HEK293 (cell line): ENCODE measurements around the gene CLEC16A.

Experiments
- CTCF ChIA-PET: fragments of 350-600 bp; formaldehyde crosslinking; extraction: SDS; loops from one replicate; lab custom pipeline; 2021; ENCODE audit warnings: antibody characterized with exemption; lab: Yijun Ruan, JAX
- POLR2A ChIA-PET: fragments of 300-600 bp; formaldehyde crosslinking; extraction: SDS; loops from one replicate; lab custom pipeline; 2020; ENCODE audit warnings: antibody characterized with exemption, inconsistent platforms; lab: Yijun Ruan, JAX
- H3K27ac ChIP-seq: fragments of 200-500 bp; sonication (Bioruptor generic); 2 replicates; pipeline ENCODE4 v1.5.1; 2014; ENCODE audit warnings: low read depth, low read length, control low read depth, inconsistent platforms; ENCODE audit errors: extremely low read depth
- H3K36me3 ChIP-seq, 2 experiments: fragments of 200-500 bp in 1 of 2; sonication (Bioruptor generic) in 1 of 2; 1 replicate in 1 of 2; 2 replicates in 1 of 2; pipeline ENCODE4 v1.5.1; 2014 to 2017; ENCODE audit warnings: inconsistent platforms in 2 of 2, low read length in 2 of 2; ENCODE audit not compliant: control insufficient read depth in 2 of 2, insufficient read depth in 1 of 2
- H3K4me1 ChIP-seq: fragments of 200-500 bp; sonication (Bioruptor generic); 2 replicates; pipeline ENCODE4 v1.5.1; 2014; ENCODE audit warnings: mild to moderate bottlenecking, low read length, inconsistent platforms; ENCODE audit not compliant: control insufficient read depth, insufficient read depth
- H3K4me3 ChIP-seq: 2 replicates; pipeline ENCODE4 v1.5.1; 2011; ENCODE audit warnings: low read depth, mild to moderate bottlenecking, control low read depth, low read length, moderate library complexity
- H3K9me3 ChIP-seq: fragments of 200-500 bp; sonication (Bioruptor generic); 2 replicates; pipeline ENCODE4 v1.5.1; 2014; ENCODE audit warnings: low read depth, low read length, inconsistent platforms; ENCODE audit not compliant: control insufficient read depth, insufficient read depth
- BCL11A ChIP-seq: fragments of 450-650 bp; formaldehyde crosslinking; IDR thresholded peaks from 2 replicates; pipeline ENCODE4 v1.5.1; 2016; ENCODE audit warnings: low read depth, missing biosample characterization, missing genetic modification characterization
- CTCF ChIP-seq: fragments of 450-650 bp; formaldehyde crosslinking; IDR thresholded peaks from 2 replicates; pipeline ENCODE4 v1.5.1; 2016; ENCODE audit warnings: missing biosample characterization, missing genetic modification characterization
- MZF1 ChIP-seq: fragments of 450-650 bp; formaldehyde crosslinking; IDR thresholded peaks from 2 replicates; pipeline ENCODE4 v1.5.1; 2017; ENCODE audit warnings: missing biosample characterization, missing genetic modification characterization, borderline replicate concordance
- YY1 ChIP-seq: fragments of 450-650 bp; formaldehyde crosslinking; IDR thresholded peaks from 2 replicates; pipeline ENCODE4 v1.5.1; 2018; ENCODE audit warnings: missing biosample characterization, missing genetic modification characterization
- ZFHX2 ChIP-seq: fragments of 450-650 bp; formaldehyde crosslinking; conservative IDR thresholded peaks from 2 replicates; pipeline ENCODE4 v1.5.1; 2016; ENCODE audit warnings: missing biosample characterization, missing genetic modification characterization
- ZIC2 ChIP-seq: fragments of 450-650 bp; formaldehyde crosslinking; IDR thresholded peaks from 2 replicates; pipeline ENCODE4 v1.5.1; 2016; ENCODE audit warnings: missing biosample characterization, missing genetic modification characterization
- ZNF121 ChIP-seq: fragments of 450-650 bp; formaldehyde crosslinking; IDR thresholded peaks from 2 replicates; pipeline ENCODE4 v1.5.1; 2016; ENCODE audit warnings: missing biosample characterization, missing genetic modification characterization
- ZNF16 ChIP-seq: fragments of 450-650 bp; formaldehyde crosslinking; IDR thresholded peaks from 2 replicates; pipeline ENCODE4 v1.5.1; 2016; ENCODE audit warnings: low read depth, missing biosample characterization, missing genetic modification characterization
- ZNF2 ChIP-seq: fragments of 450-650 bp; formaldehyde crosslinking; IDR thresholded peaks from 2 replicates; pipeline ENCODE4 v1.5.1; 2016; ENCODE audit warnings: missing biosample characterization, missing genetic modification characterization
- ZNF214 ChIP-seq: fragments of 450-650 bp; formaldehyde crosslinking; IDR thresholded peaks from 2 replicates; pipeline ENCODE4 v1.5.1; 2017; ENCODE audit warnings: missing biosample characterization, mild to moderate bottlenecking, missing genetic modification characterization, borderline replicate concordance
- ZNF24 ChIP-seq: fragments of 450-650 bp; formaldehyde crosslinking; IDR thresholded peaks from 2 replicates; pipeline ENCODE4 v1.5.1; 2016; ENCODE audit warnings: missing biosample characterization, missing genetic modification characterization
- ZNF335 ChIP-seq: fragments of 450-650 bp; formaldehyde crosslinking; conservative IDR thresholded peaks from 2 replicates; pipeline ENCODE4 v1.5.1; 2016; ENCODE audit warnings: missing biosample characterization, missing genetic modification characterization
- ZNF341 ChIP-seq: fragments of 450-650 bp; formaldehyde crosslinking; IDR thresholded peaks from 2 replicates; pipeline ENCODE4; 2016; ENCODE audit warnings: low read depth, missing biosample characterization, missing genetic modification characterization
- ZNF366 ChIP-seq: fragments of 450-650 bp; formaldehyde crosslinking; conservative IDR thresholded peaks from 2 replicates; pipeline ENCODE4 v1.5.1; 2016; ENCODE audit warnings: missing biosample characterization, missing genetic modification characterization
- ZNF449 ChIP-seq: fragments of 450-650 bp; formaldehyde crosslinking; IDR thresholded peaks from 2 replicates; pipeline ENCODE4 v1.5.1; 2017; ENCODE audit warnings: missing biosample characterization, mild to moderate bottlenecking, missing genetic modification characterization, moderate library complexity
- ZNF501 ChIP-seq: fragments of 450-650 bp; formaldehyde crosslinking; IDR thresholded peaks from 2 replicates; pipeline ENCODE4 v1.5.1; 2016; ENCODE audit warnings: missing biosample characterization, missing genetic modification characterization
- ZNF513 ChIP-seq: fragments of 450-650 bp; IDR thresholded peaks from 2 replicates; pipeline ENCODE4 v1.5.1; 2018; ENCODE audit warnings: missing biosample characterization, missing genetic modification characterization
- ZNF558 ChIP-seq: fragments of 450-650 bp; formaldehyde crosslinking; IDR thresholded peaks from 2 replicates; pipeline ENCODE4 v1.5.1; 2016; ENCODE audit warnings: missing biosample characterization, missing genetic modification characterization
- ZNF624 ChIP-seq: fragments of 450-650 bp; formaldehyde crosslinking; IDR thresholded peaks from 2 replicates; pipeline ENCODE4 v1.5.1; 2017; ENCODE audit warnings: missing biosample characterization, missing genetic modification characterization
- ZNF645 ChIP-seq: fragments of 450-650 bp; formaldehyde crosslinking; IDR thresholded peaks from 2 replicates; pipeline ENCODE4; 2016; ENCODE audit warnings: missing biosample characterization, missing genetic modification characterization
- ZNF692 ChIP-seq: fragments of 450-650 bp; formaldehyde crosslinking; IDR thresholded peaks from 2 replicates; pipeline ENCODE4 v1.5.1; 2016; ENCODE audit warnings: missing biosample characterization, missing genetic modification characterization
- ZNF768 ChIP-seq: fragments of 450-650 bp; formaldehyde crosslinking; IDR thresholded peaks from 2 replicates; pipeline ENCODE4 v1.5.1; 2018; ENCODE audit warnings: missing biosample characterization, mild to moderate bottlenecking, missing genetic modification characterization
- ZSCAN4 ChIP-seq: fragments of 450-650 bp; formaldehyde crosslinking; IDR thresholded peaks from 2 replicates; pipeline ENCODE4 v1.5.1; 2017; ENCODE audit warnings: missing biosample characterization, missing genetic modification characterization

Gene CLEC16A

GRCh38 chr16:10922328-10923145 is 21.8 kb upstream of the CLEC16A start:
- H3K9me3 ChIP-seq = no peaks in the 10 kb centered on the region
- no peak overlapping the region for H3K4me3 ChIP-seq
- CTCF ChIA-PET = interaction anchor here (0.6 to 1.2 kb wide), 2 partner anchors 185 to 411 kb away, joined by 3 to 5 read pairs; no protein-coding TSS in a partner anchor
- no peak for TF ChIP-seq ZNF16 (tag by site-specific recombination)
- no peak for TF ChIP-seq ZNF692
- TF ChIP-seq BCL11A (tag by site-specific recombination) = no peak
- no peak for TF ChIP-seq ZNF645
- 0 out of 2 replicates have a peak, but pooled peaks have one; percentile 64 for TF ChIP-seq ZNF768 (tag by site-specific recombination)
- TF ChIP-seq ZNF501 (tag by site-specific recombination) = no peak
- TF ChIP-seq ZNF24 (tag by site-specific recombination) = no peak
- no peak for TF ChIP-seq ZNF513 (tag by site-specific recombination)
- TF ChIP-seq MZF1 (tag by site-specific recombination) = no peak
- TF ChIP-seq ZFHX2 (tag by site-specific recombination) = peak; percentile 42
- no peak for TF ChIP-seq ZNF366 (tag by site-specific recombination)
- TF ChIP-seq ZIC2 (tag by site-specific recombination) = peak; percentile 57
- no peak for TF ChIP-seq ZNF121
- TF ChIP-seq ZNF214 (tag by site-specific recombination) = no peak
- no peak for TF ChIP-seq CTCF
- TF ChIP-seq ZNF341 (tag by site-specific recombination) = peak; percentile 47; the same call in 1 of the 2 replicates
- TF ChIP-seq ZNF449 (tag by site-specific recombination) = no peak
- no peak for TF ChIP-seq ZNF558
- TF ChIP-seq ZNF2 = no peak
- TF ChIP-seq ZSCAN4 = no peak
- TF ChIP-seq ZNF335 (tag by site-specific recombination) = no peak
- TF ChIP-seq ZNF624 (tag by site-specific recombination) = no peak
- no peak for TF ChIP-seq YY1 (tag by site-specific recombination)
- TF ChIP-seq, all 188 proteins: peak for 4
- POLR2A ChIA-PET = interaction anchor here (0.6 to 0.9 kb wide), 2 partner anchors 333 to 794 kb away, joined by 4 read pairs; partner anchors contain the start of gene SOCS1
- Histone ChIP-seq H3K36me3 (peaks cover 0 to 13% of the 10 kb centered on the region in 2 experiments; a peak in 2 of 3 replicates), H3K4me1 (no peaks in the 10 kb centered on the region), H3K27ac (no peak overlapping the region)
